Thymus (tissue), 14 donors: ENCODE measurements around the gene ZNF682. TPM values are rescaled to one million over a fixed set of nuclear protein-coding genes. Genes with fewer than 3 reads are reported as not detected.
A peak's percentile ranks its signal among the peaks of the same experiment; 100 is the strongest.
"Not testable (repeated sequence)": the region's sequence is repeated elsewhere in the genome, so short reads cannot be mapped to it uniquely, and the experiment has no call there.

Experiments
- DNase-seq, 9 donors: peaks; one replicate each; pipeline ENCODE4 v3.0.0-alpha.2; 2013; ENCODE audit warnings: low spot score in 9 of 9, low read depth in 6 of 9, missing footprints in 1 of 9
- H3K27ac ChIP-seq, 2 donors: one replicate each; pipeline ENCODE4 v1.5.1; 2013; ENCODE audit warnings: control low read depth in 1 of 2, low read depth in 1 of 2, low read length in 1 of 2, mild to moderate bottlenecking in 1 of 2, moderate library complexity in 1 of 2
- H3K27me3 ChIP-seq, 2 donors: one replicate each; pipeline ENCODE4 v1.5.1; 2013; ENCODE audit warnings: low read length in 1 of 2; ENCODE audit not compliant: control insufficient read depth in 2 of 2, insufficient read depth in 1 of 2
- H3K36me3 ChIP-seq, 2 donors: one replicate each; pipeline ENCODE4 v1.5.1; 2013; ENCODE audit warnings: low read length in 1 of 2, mild to moderate bottlenecking in 1 of 2, moderate library complexity in 1 of 2; ENCODE audit not compliant: control insufficient read depth in 2 of 2, insufficient read depth in 2 of 2
- H3K4me1 ChIP-seq, 2 donors: one replicate each; pipeline ENCODE4 v1.5.1; 2013; ENCODE audit warnings: low read length in 2 of 2; ENCODE audit not compliant: control insufficient read depth in 2 of 2, insufficient read depth in 2 of 2
- H3K4me3 ChIP-seq, 2 donors: one replicate each; pipeline ENCODE4 v1.5.1; 2013; ENCODE audit warnings: low read length in 2 of 2, control low read depth in 1 of 2, mild to moderate bottlenecking in 1 of 2
- H3K9me3 ChIP-seq, 2 donors: one replicate each; pipeline ENCODE4 v1.5.1; 2013; ENCODE audit warnings: low read length in 1 of 2, mild to moderate bottlenecking in 1 of 2; ENCODE audit not compliant: control insufficient read depth in 2 of 2, insufficient read depth in 1 of 2
- WGBS: extraction: QIAGEN DNeasy Blood & Tissue Kit; methylation state at CpG from one replicate; pipeline ENCODE4 v1.1.7; 2013; 5-methylcytosine and 5-hydroxymethylcytosine counted together
- long read RNA-seq, 10 donors: transcript quantifications; one replicate each; lab custom pipeline, GENCODE V29; 2026
- polyA plus RNA-seq: library from polyadenylated mRNA; stranded (reverse); fragments of 200-250 nt; gene quantifications from one replicate; pipeline ENCODE4 v1.2.3, GENCODE V29; 2013
- total RNA-seq: library from RNA; stranded (reverse); fragments of 120-200 nt; gene quantifications from one replicate; pipeline ENCODE4 v1.2.4, GENCODE V29; 2013
- donor health status: healthy.

The ZNF682 gene
- total RNA-seq (4.7 TPM), polyA plus RNA-seq (19.6 TPM)
- long read RNA-seq, donor 1 = 0 reads
- long read RNA-seq, donor 2, partial matches to known transcripts = 0 of 1 reads
- long read RNA-seq, donor 2, other reads (novel, unspliced or antisense) = 0 of 1 reads
- long read RNA-seq, donor 3, partial matches to known transcripts = 0 of 2 reads
- long read RNA-seq, donor 3, other reads (novel, unspliced or antisense) = 0 of 2 reads
- long read RNA-seq, donor 4, partial matches to known transcripts = 0 of 3 reads
- long read RNA-seq, donor 4, other reads (novel, unspliced or antisense) = 0 of 3 reads
- long read RNA-seq, donor 5, partial matches to known transcripts = 0 of 4 reads
- long read RNA-seq, donor 5, other reads (novel, unspliced or antisense) = 0 of 4 reads
- long read RNA-seq, donor 6, partial matches to known transcripts = 0 of 2 reads
- long read RNA-seq, donor 6, other reads (novel, unspliced or antisense) = 0 of 2 reads
- long read RNA-seq, donor 7, partial matches to known transcripts = 5 of 10 reads
- long read RNA-seq, donor 7, other reads (novel, unspliced or antisense) = 0 of 10 reads
- long read RNA-seq, donor 8 = 0 reads
- long read RNA-seq, donor 9, partial matches to known transcripts = 0 of 2 reads
- long read RNA-seq, donor 9, other reads (novel, unspliced or antisense) = 0 of 2 reads
- long read RNA-seq, donor 10, partial matches to known transcripts = 0 of 2 reads
- long read RNA-seq, donor 10, other reads (novel, unspliced or antisense) = 0 of 2 reads

GRCh38 chr19:20039203-20039723 is at the start of gene ZNF682:
ZNF682 (minus strand) TSS chr19:20039505; CDS start chr19:20039345, 160 bp downstream.
- peaks cover 0 to 3% of the 10 kb centered on the region in 2 donors for H3K9me3 ChIP-seq
- H3K4me3 ChIP-seq = peak within 1 kb of the TSS; percentile 67 to 70
- H3K27ac ChIP-seq = peak within 1 kb of the TSS; percentile 57 to 82
- no peaks in the 10 kb centered on the region for H3K27me3 ChIP-seq
- DNase-seq = peak; percentile 81 to 96 (median 89)
- no peaks in the 10 kb centered on the region for H3K36me3 ChIP-seq
- no peaks in the 10 kb centered on the region for H3K4me1 ChIP-seq
- WGBS = under 1% methylated on average over 25 of the region's 25 CpGs

- DNase-seq, H3K36me3 ChIP-seq, H3K4me3 ChIP-seq, H3K9me3 ChIP-seq, H3K27ac ChIP-seq, H3K4me1 ChIP-seq, H3K27me3 ChIP-seq: not testable (repeated sequence)
- 89% methylated on average over 7 of the region's 7 CpGs for WGBS
Measured at GRCh38 chr19:20082876-20083275, 43.6 kb upstream of the ZNF682 start.

- H3K4me3 ChIP-seq, H3K9me3 ChIP-seq, H3K4me1 ChIP-seq, DNase-seq, H3K27me3 ChIP-seq, H3K27ac ChIP-seq, H3K36me3 ChIP-seq: not testable (repeated sequence)
- 93% methylated on average over 3 of the region's 3 CpGs for WGBS
Measured at GRCh38 chr19:20082232-20082833, 43.0 kb upstream of the ZNF682 start.

DNA sequence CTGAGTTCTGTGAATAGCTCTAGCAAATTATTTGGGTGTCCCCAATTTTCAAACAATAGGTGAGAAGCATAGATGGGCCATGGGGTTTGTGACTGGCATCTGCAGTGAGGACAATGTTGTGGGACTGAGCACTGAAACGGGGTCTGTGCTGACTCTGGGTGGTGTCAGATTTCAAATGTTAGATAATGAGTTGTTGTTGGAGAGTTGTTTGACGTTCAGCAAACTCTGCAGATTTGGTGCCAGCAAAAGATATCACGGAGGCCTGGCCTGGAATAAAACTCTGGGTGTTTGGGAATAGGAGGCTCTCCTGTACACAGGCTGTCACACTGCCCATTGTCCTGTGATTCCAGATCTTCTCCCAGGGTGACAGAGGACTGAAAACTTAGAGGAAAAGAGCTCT is 41.4 kb upstream of the ZNF682 start:
- H3K27me3 ChIP-seq = no peaks in the 10 kb centered on the region
- no peak overlapping the region for H3K27ac ChIP-seq
- 94% methylated on average over 3 of the region's 3 CpGs for WGBS
- H3K36me3 ChIP-seq = no peaks in the 10 kb centered on the region
- peaks cover 4 to 10% of the 10 kb centered on the region in 2 donors for H3K9me3 ChIP-seq
- no peak overlapping the region for H3K4me3 ChIP-seq
- H3K4me1 ChIP-seq = no peaks in the 10 kb centered on the region
- DNase-seq = no peak

DNA sequence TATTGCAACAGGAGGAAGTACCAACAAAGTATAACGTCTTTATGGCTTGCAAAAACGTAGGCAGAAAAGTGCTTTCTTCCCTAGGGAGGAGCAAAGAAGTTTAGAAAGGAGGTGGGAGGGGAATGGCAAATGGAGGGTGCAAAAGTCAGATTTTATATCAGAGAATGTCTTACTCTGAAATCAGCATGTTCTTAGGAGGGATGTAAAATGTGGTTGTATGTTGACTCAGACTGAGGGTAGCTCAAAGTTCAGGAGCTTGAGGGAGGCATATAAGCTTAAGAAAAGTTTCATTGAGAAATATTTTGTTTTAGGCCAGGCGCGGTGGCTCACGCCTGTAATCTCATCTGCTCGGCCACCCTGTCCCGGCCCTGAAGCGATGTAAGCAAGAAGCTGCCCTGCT is 40.2 kb upstream of the ZNF682 start:
- Histone ChIP-seq H3K4me1 (no peaks in the 10 kb centered on the region), H3K27ac (no peak overlapping the region), H3K27me3 (no peaks in the 10 kb centered on the region), H3K4me3 (no peak overlapping the region), H3K9me3 (peaks cover 4 to 10% of the 10 kb centered on the region in 2 donors), H3K36me3 (no peaks in the 10 kb centered on the region)
- no peak for DNase-seq
- 86% methylated on average over 8 of the region's 8 CpGs for WGBS

DNA sequence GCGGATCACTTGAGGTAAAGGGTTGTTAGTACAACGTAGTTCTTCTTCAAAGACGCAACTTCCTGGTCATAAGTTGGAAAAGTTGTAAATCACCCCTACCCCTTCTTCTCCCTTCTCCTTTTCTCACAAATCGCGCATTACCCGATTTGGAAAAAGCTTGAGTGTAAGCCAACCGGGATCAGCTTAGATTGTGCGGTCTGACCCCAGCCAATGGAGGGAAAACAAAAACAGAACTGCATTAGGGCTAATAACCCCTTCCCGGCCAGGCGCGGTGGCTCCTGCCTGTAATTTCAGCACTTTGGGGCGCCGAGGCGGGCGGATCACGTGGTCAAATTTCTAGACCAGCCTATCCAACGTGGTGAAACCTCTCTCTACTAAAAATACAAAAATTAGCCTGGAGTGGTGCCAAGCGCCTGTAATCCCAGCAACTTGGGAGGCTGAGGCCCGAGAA is 39.3 kb upstream of the ZNF682 start:
- peak in 4 of 9 donors; percentile 2 to 21 (median 16) for DNase-seq
- peak overlapping the region in 1 of 2 donors; percentile 57 for H3K27ac ChIP-seq
- 3% methylated on average over 19 of the region's 19 CpGs for WGBS
- H3K4me1 ChIP-seq = no peaks in the 10 kb centered on the region
- peak overlapping the region; percentile 45 to 50 for H3K4me3 ChIP-seq
- H3K27me3 ChIP-seq = no peaks in the 10 kb centered on the region
- peaks cover 3 to 10% of the 10 kb centered on the region in 2 donors for H3K9me3 ChIP-seq
- H3K36me3 ChIP-seq = no peaks in the 10 kb centered on the region

- peak within 1 kb of the TSS in 1 of 2 donors; percentile 57 for H3K27ac ChIP-seq
Measured at GRCh38 chr19:20077791-20078463, 38.6 kb upstream of the ZNF682 start, which contains the start of gene ZNF90. ZNF90 (plus strand) TSS chr19:20078000; CDS start chr19:20078133, 133 bp downstream.

GRCh38 chr19:20072936-20073335 is 33.6 kb upstream of the ZNF682 start:
- 97% methylated on average over 5 of the region's 5 CpGs for WGBS
- Histone ChIP-seq H3K27me3 (no peaks in the 10 kb centered on the region), H3K9me3 (peaks cover 1 to 11% of the 10 kb centered on the region in 2 donors), H3K4me3 (no peak overlapping the region), H3K4me1 (no peaks in the 10 kb centered on the region), H3K27ac (no peak overlapping the region), H3K36me3 (no peaks in the 10 kb centered on the region)
- no peak for DNase-seq

More at GRCh38 chr19:20077791-20078463, 38.6 kb upstream of the ZNF682 start, which contains the start of gene ZNF90:
- Histone ChIP-seq H3K27me3 (no peaks in the 10 kb centered on the region), H3K4me1 (no peaks in the 10 kb centered on the region), H3K36me3 (no peaks in the 10 kb centered on the region), H3K4me3 (peak within 1 kb of the TSS; percentile 45 to 50), H3K9me3 (peaks cover 3 to 10% of the 10 kb centered on the region in 2 donors)
- peak; percentile 68 to 96 (median 84) for DNase-seq
- 5% methylated on average over 28 of the region's 28 CpGs for WGBS
